GM23248 (cell line): ENCODE results near the gene METAP1.

Experiments used
- EZH2 ChIP-seq: fragments of 200-600 bp; sonication (generic); IDR thresholded peaks from 2 replicates; pipeline ENCODE4 v1.6.1; 2018; ENCODE audit warnings: antibody characterized with exemption, mild to moderate bottlenecking; ENCODE audit not compliant: insufficient read depth, poor library complexity, severe bottlenecking
- EZH2phosphoT487 ChIP-seq: fragments of 200-600 bp; sonication (generic); IDR thresholded peaks from 2 replicates; pipeline ENCODE4 v1.6.1; 2018; ENCODE audit warnings: antibody characterized with exemption, moderate library complexity, mild to moderate bottlenecking, low read depth; ENCODE audit not compliant: insufficient read depth

DNA sequence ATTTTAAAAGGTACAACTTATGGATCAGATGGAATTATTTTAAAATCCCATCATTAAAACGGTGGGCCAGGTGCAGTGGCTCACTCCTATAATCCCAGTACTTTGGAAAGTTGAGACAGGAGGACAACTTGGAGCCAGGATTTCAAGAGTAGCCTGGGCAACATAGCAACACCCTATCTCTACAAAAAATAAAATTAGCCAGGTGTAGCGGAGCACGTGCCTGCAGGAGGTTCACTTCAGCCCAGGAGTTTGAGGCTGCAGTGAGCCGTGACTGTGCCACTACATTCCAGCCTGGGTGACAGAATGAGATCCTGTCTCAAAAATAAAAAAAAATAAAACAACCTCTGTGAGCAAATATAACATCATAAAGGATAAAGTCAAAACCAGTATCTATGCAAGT lies 81.7 kb downstream of the METAP1 start:
- TF ChIP-seq EZH2 (no peak), EZH2phosphoT487 (no peak)
